SU-DHL-6 (cell line): ENCODE measurements around the gene NOS1AP.

Experiments used
- H2AFZ ChIP-seq: fragments of 200-600 bp; sonication (generic); 2 replicates; pipeline ENCODE4 v1.6.1; 2014; ENCODE audit warnings: low read depth, mild to moderate bottlenecking, moderate library complexity, mixed read lengths, antibody characterized with exemption, low read length; ENCODE audit not compliant: severe bottlenecking
- H3F3A ChIP-seq: fragments of 200-600 bp; shearing (Covaris generic); 2 replicates; pipeline ENCODE4 v1.6.0; 2016; ENCODE audit warnings: antibody characterized with exemption, mild to moderate bottlenecking; ENCODE audit not compliant: insufficient read depth
- H3K27ac ChIP-seq: fragments of 200-600 bp; sonication (generic); 2 replicates; pipeline ENCODE4 v1.5.1; 2016; ENCODE audit warnings: low read depth, mild to moderate bottlenecking, low read length, moderate library complexity, mixed read lengths
- H3K27me3 ChIP-seq: fragments of 200-600 bp; sonication (generic), shearing (Covaris generic); 2 replicates; pipeline ENCODE4 v1.6.0; 2014; ENCODE audit warnings: mild to moderate bottlenecking, low read length
- H3K36me3 ChIP-seq: fragments of 200-600 bp; sonication (generic); 2 replicates; pipeline ENCODE4 v1.6.1; 2014; ENCODE audit warnings: mild to moderate bottlenecking, low read length, mixed read lengths
- H3K4me2 ChIP-seq: fragments of 300-600, 200-600 bp; shearing (Covaris generic), sonication (generic); 2 replicates; pipeline ENCODE4 v1.6.0; 2014; ENCODE audit warnings: low read length, low read depth, mild to moderate bottlenecking; ENCODE audit not compliant: poor library complexity, severe bottlenecking
- H3K4me3 ChIP-seq: fragments of 200-600 bp; sonication (generic); 2 replicates; pipeline ENCODE4 v1.5.1; 2014; ENCODE audit warnings: antibody characterized with exemption, low read length, mild to moderate bottlenecking, mixed read lengths; ENCODE audit not compliant: insufficient read depth, poor library complexity, severe bottlenecking
- H3K79me2 ChIP-seq: fragments of 200-600 bp; sonication (generic); 2 replicates; pipeline ENCODE4 v1.6.1; 2014; ENCODE audit warnings: mild to moderate bottlenecking, low read length, moderate library complexity; ENCODE audit not compliant: insufficient read depth
- H3K9ac ChIP-seq: fragments of 200-600 bp; sonication (generic); 2 replicates; pipeline ENCODE4 v1.7.0; 2014; ENCODE audit warnings: mild to moderate bottlenecking, low read length
- H3K9me2 ChIP-seq: fragments of 200-600 bp; sonication (generic); replicated peaks from 2 replicates; pipeline ENCODE4 v1.6.1; 2014; ENCODE audit warnings: low read length; ENCODE audit not compliant: insufficient read depth
- H3K9me3 ChIP-seq: fragments of 200-600 bp; sonication (generic); 2 replicates; pipeline ENCODE4 v1.6.1; 2014; ENCODE audit warnings: low read length, mixed read lengths; ENCODE audit not compliant: insufficient read depth
- H4K20me1 ChIP-seq: fragments of 200-600 bp; sonication (generic); 2 replicates; pipeline ENCODE4 v1.6.1; 2014; ENCODE audit warnings: low read depth, mild to moderate bottlenecking, antibody characterized with exemption, low read length, moderate library complexity, mixed read lengths
- EZH2phosphoT487 ChIP-seq: fragments of 200-600 bp; sonication (generic), shearing (Covaris generic); conservative IDR thresholded peaks from 2 replicates; pipeline ENCODE4 v1.6.1; 2018; ENCODE audit warnings: mild to moderate bottlenecking, antibody characterized with exemption, low read length, moderate library complexity, mixed read lengths
- TF ChIP-seq, protein P1 (sequence below): fragments of 200-600 bp; sonication (generic); IDR thresholded peaks from one replicate; pipeline ENCODE4 v1.5.1; 2017; ENCODE audit warnings: antibody characterized with exemption, mild to moderate bottlenecking, low read length, moderate library complexity; ENCODE audit not compliant: insufficient read depth, poor library complexity, severe bottlenecking

Gene NOS1AP

DNA sequence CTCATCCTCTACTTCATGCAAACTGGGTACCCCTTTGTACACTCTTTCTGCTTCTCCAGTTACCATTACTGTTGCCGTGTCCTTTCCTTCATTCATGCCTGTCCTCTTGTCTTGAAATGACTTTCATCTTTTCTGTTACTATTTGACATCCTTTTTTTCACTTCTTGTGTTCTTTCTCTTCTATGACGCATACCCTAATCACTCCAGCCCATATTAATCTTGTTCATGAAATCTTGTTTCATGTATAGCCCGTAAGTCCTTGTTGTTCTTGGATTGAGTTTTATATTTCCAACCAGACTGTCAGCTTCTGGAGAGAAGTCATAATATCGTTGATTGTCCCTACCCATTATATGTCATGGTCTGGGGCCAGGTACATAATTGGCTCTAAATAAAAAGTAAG lies 126.1 kb downstream of the NOS1AP start:
- Histone ChIP-seq H3K79me2 (no peaks in the 10 kb centered on the region), H2AFZ (no peak overlapping the region), H3K9me2 (no peaks in the 10 kb centered on the region), H3K4me2 (no peak overlapping the region), H3K4me3 (no peak overlapping the region), H3F3A (no peaks in the 10 kb centered on the region), H3K27ac (no peak overlapping the region), H4K20me1 (no peaks in the 10 kb centered on the region), H3K27me3 (no peaks in the 10 kb centered on the region), H3K36me3 (no peaks in the 10 kb centered on the region), H3K9me3 (no peaks in the 10 kb centered on the region), H3K9ac (no peak overlapping the region)
- TF ChIP-seq, protein P1, sequence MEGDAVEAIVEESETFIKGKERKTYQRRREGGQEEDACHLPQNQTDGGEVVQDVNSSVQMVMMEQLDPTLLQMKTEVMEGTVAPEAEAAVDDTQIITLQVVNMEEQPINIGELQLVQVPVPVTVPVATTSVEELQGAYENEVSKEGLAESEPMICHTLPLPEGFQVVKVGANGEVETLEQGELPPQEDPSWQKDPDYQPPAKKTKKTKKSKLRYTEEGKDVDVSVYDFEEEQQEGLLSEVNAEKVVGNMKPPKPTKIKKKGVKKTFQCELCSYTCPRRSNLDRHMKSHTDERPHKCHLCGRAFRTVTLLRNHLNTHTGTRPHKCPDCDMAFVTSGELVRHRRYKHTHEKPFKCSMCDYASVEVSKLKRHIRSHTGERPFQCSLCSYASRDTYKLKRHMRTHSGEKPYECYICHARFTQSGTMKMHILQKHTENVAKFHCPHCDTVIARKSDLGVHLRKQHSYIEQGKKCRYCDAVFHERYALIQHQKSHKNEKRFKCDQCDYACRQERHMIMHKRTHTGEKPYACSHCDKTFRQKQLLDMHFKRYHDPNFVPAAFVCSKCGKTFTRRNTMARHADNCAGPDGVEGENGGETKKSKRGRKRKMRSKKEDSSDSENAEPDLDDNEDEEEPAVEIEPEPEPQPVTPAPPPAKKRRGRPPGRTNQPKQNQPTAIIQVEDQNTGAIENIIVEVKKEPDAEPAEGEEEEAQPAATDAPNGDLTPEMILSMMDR = no peak
- TF ChIP-seq EZH2phosphoT487 = no peak

GRCh38 chr1:162196387-162196786 lies 126.9 kb downstream of the NOS1AP start:
- Histone ChIP-seq H2AFZ (no peak overlapping the region), H3K27ac (no peak overlapping the region), H3K4me2 (no peak overlapping the region), H3F3A (no peaks in the 10 kb centered on the region), H3K27me3 (no peaks in the 10 kb centered on the region), H3K9ac (no peak overlapping the region), H3K9me3 (no peaks in the 10 kb centered on the region), H3K4me3 (no peak overlapping the region), H4K20me1 (no peaks in the 10 kb centered on the region), H3K79me2 (no peaks in the 10 kb centered on the region), H3K9me2 (no peaks in the 10 kb centered on the region), H3K36me3 (no peaks in the 10 kb centered on the region)
- TF ChIP-seq, protein P1 = no peak
- no peak for TF ChIP-seq EZH2phosphoT487

- no peak overlapping the region for H3K9ac ChIP-seq
- no peaks in the 10 kb centered on the region for H3K27me3 ChIP-seq
- H3F3A ChIP-seq = no peaks in the 10 kb centered on the region
- no peak for TF ChIP-seq EZH2phosphoT487
- TF ChIP-seq, protein P1 = no peak
- H3K4me3 ChIP-seq = no peak overlapping the region
- H3K36me3 ChIP-seq = no peaks in the 10 kb centered on the region
- H4K20me1 ChIP-seq = no peaks in the 10 kb centered on the region
- H3K9me3 ChIP-seq = no peaks in the 10 kb centered on the region
- H2AFZ ChIP-seq = no peak overlapping the region
- H3K4me2 ChIP-seq = no peak overlapping the region
- no peaks in the 10 kb centered on the region for H3K79me2 ChIP-seq
- no peak overlapping the region for H3K27ac ChIP-seq
- H3K9me2 ChIP-seq = no peaks in the 10 kb centered on the region
Observed at GRCh38 chr1:162197041-162197531, 127.6 kb downstream of the NOS1AP start.
